ENCODE measurements around the gene AFAP1.

AFAP1 gene

DNA sequence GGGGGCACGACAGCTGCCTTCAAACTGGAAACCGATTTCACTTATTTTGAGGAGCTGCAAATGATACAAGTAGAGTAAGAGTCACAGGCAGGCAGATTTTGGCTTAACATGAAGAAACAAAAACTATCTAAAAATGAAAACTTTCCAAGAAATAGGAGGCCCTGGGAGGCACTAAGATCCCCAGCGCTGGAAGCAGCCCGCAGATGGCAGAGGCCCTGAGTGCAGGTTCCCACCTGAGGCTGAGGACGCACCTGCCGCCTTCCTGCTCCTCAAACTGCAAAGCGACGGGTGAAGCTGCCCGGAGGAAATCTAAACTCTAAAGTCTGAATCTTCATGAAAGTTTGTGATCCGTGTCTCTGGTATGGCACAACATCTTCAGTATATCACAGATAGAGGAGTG lies 138.7 kb downstream of the AFAP1 start:
- no peak for DNase-seq

DNA sequence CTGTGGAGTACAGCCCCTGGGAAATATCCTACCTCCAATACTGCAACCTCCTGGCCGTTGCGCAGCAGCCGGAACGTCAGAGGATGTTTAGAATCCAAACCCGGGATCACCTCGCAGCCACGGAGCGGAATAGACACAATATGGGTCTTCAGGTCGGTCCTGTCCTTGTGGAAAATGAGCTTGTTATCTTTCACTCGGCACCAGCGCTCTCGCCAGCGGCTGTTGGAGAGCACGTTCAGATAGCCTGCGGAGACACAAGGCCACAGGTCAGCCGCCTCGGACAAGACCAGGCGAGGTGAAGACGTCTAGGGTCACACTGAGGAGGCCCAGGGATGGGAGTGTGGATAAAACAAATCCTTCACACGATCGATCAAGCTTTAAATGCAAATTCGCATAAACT lies 139.3 kb downstream of the AFAP1 start:
- DNase-seq = no peak

DNA sequence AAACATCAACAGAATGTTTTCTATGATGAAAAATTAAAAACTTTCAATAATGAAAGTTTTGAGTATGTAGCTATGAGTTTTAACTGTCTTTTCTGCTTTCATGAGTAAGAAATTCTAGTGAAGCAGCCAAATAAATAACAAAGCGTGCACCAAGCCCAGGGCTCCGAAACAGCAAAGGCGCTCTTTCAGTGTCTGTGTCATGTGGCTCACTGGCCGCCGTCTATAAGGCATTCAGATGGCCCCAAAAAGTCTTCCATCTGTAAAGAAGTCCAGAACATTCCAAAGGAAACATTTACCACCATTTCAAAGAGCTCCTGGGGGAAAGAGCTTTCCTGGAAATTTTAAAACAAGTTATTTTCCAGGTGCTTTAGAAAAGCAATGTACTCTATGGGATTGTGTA lies 139.9 kb downstream of the AFAP1 start:
- peak in 1 of 2 donors; percentile 22 for DNase-seq

DNA sequence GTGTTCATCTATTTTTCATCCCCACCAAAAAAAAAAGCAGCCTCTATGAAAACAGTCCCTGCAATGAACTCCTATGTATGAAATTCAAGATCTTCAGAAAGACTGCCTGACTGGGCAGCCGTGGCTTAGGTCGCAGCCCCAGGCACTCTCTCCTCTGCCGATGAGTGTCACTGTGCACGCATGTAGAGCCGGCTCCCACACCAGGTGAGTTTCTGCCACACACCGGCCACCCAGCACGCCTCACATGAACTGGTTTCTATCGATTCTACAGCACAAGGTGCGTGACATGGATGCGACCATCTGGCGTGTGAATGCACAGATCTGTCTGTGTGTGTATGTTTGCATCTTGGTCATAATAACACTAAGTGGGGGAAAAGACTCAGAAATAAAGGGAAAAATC lies 140.4 kb downstream of the AFAP1 start:
- no peak for DNase-seq

DNA sequence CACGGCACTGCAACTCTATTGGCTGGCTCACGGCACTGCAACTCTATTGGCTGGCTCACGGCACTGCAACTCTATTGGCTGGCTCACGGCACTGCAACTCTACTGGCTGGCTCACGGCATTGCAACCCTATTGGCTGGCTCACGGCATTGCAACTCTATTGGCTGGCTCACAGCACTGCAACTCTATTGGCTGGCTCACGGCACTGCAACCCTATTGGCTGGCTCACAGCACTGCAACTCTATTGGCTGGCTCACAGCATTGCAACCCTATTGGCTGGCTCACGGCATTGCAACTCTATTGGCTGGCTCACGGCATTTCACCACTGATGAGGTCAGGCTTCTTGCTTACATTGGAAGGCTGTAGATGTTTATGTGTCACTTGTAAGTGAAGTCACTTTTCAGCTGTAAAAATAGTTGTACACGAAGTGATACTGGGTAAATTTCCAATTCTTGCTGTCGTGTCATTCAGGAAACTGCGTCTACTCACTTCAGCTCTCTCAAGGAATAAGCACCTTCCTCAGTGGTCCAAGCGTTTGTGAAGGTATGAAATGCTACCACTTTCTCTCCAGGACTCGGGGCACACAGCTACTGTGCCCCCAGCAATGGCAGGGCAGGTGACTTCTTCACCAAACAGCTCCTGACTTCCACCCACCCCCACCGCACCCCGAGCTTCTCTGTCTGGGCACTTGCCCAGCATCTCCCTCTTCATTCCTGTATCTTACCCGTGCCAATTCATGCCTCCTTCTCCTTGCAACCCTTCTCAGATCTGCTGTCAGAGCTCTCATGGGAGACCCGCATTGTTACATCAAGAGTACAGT lies 141.3 kb downstream of the AFAP1 start:
- no peak for DNase-seq

DNA sequence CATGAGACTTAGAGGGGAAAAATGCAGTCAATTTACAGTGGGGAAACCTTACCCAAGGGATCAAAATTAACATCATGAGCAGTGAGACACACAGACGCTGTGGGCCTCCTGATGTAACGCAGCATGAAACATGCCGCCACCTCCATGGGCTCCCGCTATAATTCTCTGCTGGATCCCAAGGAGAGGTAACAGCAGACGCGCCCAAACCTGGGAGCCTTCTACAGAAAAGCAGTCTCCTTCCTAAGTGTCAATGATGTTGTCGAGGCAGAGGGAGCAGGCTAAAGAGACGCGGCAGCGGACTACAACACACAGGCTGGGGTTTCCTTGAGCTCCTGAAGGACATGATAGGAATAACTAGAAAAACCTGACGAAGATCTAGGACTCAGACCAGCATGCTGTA lies 142.3 kb downstream of the AFAP1 start:
- no peak for DNase-seq

DNA sequence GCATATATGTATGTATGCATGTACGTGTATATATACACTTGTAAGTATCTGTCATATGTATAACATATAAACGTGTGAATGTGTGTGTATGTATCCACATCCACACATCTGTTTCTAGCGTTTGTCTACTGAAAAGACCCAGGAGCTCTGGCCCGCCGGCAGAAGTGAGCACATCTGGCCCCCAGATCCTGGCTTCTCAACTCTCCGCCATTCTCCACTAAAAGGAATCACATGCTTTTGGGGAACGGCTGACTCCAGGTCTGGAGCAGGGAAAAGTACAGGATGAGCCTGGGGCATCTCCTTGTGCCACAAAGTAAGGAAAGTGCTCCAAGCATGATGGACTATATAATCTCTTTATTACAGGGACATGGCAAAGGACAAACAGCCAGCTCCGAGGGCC lies 143.7 kb downstream of the AFAP1 start:
- no peak for DNase-seq

DNA sequence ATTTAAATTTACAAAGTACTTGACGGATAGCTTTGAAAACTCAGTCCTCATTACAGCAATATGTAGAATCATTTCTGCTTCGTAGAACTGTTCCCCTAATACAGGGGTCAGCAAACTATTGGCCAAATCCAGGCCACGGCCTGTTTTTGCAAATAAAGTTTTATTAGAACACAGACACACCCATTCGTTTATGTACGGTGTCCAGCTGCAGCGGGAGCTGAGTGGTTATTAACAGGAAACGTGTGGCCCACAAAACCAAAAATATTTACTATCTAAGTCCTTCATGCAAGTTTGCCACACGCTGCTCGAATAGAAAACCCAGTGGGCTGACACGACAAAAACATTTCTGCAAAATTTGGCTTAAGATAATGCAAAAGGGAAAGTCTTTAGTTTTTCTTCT lies 146.5 kb downstream of the AFAP1 start:
- DNase-seq = no peak

DNA sequence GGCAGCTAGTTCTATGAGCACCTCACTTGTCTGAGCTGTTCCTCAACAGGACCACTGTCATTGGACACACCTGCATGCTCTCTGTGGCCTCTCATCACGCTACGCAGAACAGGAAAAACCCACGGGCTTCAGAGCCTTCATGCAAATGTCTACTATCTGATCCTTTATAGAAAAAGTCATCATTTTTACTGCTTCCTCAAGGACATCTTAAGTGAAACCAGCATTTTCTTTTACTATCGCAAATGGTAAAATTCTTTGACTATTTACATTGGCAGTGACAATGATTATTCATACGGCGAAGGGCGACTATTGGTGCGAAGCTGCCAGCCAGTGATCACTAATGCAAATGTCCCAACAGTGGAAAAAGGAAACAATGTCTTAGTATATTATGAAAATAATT lies 147.0 kb downstream of the AFAP1 start:
- no peak for DNase-seq

DNA sequence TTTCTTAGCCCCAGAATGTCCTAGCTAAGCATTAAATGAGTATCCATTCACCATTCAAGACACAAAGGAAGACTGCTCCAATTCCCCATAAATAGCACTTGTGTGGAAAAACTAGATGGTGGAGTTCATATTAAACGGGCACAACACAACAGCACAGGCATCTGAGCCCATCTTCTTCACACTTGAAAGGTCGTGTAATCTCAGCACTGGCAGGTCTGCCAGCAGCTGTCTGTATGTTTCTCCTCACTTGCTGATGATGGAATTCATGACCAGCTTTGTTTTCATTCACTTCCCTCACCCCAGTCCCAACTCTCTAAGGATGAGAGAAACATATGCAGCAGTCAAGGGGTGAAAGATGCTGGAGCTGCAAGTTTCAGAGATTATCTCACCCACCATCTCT lies 148.7 kb downstream of the AFAP1 start:
- no peak for DNase-seq

DNA sequence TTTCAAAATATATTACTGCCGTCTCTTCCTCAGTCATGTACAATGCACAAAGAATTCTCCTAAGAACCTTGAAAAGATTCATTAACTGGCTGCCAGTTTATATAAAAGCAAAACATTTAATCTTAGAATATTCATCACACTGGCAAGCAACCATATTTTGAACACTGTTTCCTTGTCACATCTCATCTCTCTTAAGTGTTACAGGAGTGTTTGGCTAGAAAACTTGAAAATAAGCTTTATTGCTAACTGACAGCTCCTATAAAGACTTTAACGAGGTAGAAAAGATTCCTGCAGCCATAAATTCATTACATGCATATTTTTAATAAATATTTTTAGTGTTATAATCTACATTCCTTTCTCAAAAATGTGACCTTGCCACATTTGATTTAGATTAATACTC lies 149.6 kb downstream of the AFAP1 start:
- DNase-seq = no peak

DNA sequence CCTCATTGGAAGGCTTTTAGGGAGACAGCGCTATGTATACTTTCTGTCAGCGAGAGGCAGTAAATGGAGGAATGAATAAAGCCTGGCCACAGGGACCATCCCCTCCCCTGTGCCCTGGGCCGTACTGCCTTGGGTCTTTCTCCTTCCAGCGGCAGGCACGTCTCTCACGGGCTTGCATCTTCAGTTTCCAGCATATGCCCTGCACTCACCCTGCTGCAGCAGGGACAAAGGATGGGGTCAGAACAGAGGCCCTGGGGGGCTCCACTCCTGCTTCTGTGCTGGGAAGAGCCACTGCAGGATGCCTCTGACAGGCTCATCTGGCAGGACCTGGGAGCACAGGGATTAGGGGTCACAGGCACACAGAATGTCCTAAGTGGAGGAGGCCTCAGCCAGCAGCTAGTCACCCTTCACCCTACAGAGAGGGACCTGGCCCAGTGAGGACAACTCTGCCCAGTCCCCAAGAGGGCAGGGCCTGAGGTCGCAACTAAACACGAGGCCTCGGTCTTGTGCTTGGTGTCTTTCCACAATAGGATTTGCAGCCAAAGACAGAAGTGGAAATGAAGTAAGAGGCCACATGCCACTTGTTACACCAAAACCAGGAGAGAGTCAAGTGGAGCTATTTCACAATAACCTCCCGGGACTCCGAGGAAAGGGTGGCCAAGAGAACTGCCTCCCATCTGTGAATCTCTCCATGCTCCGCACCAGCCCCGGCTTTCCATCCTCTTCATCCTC lies 150.8 kb downstream of the AFAP1 start:
- DNase-seq = no peak

DNA sequence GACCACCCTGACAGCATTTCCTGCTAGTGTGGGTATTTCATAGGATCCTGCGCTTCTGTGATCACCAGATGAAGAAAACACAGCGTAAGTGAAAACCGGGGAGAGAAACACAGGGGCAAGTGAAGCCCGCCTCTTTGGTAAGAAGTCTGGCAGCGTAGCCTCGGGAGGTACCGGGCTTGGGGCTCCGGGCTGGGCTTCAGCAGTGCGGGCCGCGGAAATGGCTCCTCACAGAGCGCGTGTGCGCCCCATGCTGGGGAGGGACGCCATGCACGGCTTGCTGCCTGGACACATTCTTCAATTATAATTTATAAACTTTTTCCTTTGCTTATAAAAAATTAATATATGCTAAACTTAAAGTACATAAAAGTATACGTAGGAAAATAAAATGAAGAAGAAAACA lies 151.5 kb downstream of the AFAP1 start:
- DNase-seq = no peak

DNA sequence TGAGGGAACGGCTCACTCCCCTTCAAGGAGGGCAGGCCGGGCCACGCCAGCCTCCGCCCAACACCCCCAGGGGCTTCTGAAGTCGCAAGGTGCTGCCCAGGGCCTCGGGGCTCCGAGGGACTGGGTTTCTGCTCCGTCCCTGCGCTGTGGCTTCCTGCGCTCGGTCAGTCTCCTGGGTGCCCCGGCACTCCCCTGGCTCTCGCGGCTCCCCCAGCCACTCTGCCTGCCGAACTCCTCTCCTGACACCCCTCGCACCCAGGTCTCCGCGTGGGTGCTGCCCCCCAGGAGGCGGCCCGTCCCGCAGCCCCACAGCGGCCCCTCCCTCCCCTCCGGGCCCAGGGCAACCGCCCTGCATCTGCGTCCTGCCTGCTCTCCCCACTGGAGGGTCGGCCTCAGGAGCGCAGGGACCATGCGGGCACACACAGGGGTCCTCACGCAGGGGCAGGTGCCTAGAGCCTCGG lies 151.9 kb downstream of the AFAP1 start:
- no peak for DNase-seq

DNA sequence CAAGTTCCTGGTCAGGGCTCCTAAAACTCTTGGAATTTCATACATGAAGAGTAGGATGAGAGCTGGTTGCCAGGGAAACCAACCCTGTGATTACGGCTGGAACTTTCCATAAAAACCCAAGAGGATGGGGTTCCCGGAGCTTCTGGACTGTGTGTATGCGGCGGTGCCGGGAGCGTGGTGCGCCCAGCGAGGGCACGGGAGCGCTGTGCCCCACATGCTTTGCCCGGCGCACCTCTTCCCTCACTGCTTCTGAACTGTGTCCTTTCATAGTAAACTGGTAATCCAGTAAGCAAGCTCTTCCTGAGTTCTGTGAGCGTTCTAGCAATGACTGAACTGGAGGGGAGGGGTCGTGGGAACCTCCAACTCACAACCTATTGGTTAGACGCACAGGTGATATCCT lies 152.6 kb downstream of the AFAP1 start:
- DNase-seq = no peak

DNA sequence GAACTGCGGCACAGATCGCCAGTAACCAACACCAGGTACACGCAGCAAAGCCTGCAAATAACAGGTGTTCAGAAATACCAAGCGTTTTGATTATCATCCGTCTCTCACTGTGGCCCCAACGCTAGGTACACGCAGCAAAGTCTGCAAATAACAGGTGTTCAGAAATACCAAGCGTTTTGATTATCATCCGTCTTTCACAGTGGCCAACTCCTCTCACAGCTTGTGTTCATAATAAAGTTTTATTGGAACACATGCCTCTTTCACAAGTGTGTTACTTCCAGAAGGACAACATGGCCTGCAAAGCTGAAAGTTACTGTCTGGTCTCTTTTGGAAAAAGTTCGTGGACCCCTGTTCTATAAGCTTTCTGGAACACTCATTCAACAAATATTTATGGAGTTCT lies 153.1 kb downstream of the AFAP1 start:
- no peak for DNase-seq

DNA sequence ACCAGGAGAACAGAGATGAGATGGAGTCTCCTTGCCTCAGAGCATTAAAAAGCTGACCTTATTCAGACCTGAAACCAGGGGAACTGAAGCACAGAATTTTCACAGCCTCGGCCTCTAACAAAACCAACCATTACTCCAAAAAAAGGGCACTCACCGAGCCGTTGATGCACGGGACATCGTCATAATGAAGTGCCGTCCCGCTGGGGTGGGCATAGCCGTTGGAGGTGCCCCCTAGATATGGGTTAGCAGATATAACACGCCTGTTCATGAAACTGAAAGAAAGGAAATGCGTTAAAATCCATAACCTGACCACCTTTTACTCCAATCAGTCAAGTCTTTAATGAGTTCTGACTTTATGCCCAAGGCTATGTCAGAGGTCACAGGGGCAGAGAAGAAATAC lies 153.6 kb downstream of the AFAP1 start:
- no peak for DNase-seq

DNA sequence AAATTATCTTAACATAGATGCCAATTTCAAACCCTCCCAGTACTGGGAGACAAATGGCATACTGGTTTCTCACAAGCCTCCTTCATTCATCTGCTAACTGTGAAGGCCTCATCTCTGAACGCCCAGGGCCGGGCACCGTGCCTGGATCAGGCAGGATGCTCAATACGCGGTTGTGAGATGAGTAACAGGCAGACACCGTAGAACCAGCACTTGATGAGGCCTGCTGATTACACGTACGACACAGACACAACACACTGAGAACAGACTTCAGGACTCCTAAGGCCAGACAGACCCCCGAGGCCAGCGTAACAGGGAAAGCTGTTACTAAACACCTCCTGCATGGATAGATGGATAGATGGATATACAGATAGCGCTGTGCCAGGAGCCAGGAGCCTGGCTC lies 154.6 kb downstream of the AFAP1 start:
- no peak for DNase-seq

DNA sequence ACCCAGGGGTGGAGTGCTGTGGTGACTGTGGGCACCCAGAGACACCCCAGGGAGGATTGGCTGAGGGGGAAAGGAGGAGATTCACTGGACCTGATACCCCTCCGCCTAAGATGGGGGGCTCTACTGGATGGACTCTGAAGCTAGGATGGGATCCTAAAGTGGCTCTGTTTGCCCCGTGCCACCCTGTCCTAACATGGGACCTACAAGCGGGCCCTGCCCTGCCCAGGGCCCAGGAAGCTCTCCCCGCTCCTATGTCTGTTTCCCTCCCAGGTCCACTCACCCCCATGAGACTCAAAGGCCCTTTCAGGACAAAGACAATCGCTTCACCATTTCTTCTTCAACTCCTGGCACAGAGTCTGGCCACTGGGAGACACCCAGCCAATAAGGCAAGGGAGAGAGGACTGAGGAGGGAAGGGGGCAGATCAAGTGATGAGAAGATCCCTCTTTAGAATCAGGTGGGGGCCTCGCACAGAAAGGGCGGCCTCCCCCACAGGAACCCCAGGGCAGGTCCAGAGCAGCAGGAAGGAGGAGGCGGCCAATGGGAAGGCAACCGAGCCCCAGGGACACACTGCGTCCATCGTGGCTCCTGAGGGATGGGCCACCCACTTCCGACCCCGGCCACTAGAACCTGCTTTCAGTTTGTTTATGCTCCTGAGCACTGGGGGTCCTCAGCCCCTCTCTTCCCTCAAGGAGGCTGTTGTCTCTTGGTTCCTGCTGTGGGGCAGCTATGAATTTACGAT lies 155.4 kb downstream of the AFAP1 start:
- DNase-seq = no peak

DNA sequence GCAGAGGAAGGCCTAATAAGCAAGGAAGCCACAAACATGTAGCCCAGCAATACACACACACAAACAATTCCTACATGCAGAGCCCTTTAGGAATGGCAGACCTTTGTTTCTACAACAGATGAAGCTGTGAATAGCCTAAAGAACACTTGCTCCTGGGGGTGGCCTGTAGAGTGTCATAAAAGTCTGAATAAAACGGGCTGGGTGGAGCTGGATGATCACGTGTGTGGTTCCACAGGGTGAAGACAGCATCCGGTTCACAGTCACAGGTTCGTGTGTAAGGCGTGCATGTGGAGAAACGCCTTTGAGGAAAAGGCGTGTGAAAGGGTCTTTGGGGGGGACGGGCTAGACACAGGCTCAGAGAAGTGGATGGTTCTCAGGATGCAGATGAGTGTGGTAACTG lies 156.1 kb downstream of the AFAP1 start:
- no peak for DNase-seq

DNA sequence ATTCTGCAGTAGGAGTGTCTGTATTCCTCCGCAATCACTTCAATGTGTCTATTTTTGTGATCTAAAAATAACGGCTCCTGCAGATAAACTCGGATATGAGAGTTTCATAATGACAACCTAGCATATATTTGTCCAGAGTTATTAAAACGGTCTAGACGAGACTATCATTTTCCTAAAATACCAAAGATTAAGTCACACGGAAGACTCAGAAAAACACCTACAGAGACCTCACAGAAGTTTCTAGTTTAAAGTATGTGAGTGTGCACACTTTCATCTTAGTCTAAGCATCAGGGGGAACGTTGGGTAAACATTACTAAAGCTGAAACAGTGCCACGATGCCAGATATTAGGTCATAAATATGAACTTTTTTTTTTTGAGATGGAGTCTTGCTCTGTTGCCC lies 156.9 kb downstream of the AFAP1 start:
- no peak for DNase-seq

DNA sequence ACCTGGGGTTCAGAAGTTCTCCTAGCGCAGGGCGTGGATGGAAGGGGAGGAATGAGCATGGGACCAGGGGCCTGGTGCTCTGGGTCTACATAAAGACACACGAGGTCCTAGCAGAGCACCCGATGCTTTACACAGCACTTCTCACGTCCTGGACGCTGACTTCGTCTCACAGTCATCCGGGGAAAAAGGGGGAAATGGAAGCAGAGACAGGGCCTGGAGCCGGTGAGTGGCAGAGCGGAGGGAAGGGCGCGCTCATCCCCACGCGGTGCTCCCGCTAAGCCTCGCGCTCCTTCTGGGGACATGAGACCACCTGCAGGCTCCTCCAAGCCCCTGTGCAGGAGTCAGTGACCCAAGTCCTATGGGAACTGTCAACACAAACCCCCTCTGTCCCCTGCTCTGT lies 157.7 kb downstream of the AFAP1 start:
- DNase-seq = no peak

DNA sequence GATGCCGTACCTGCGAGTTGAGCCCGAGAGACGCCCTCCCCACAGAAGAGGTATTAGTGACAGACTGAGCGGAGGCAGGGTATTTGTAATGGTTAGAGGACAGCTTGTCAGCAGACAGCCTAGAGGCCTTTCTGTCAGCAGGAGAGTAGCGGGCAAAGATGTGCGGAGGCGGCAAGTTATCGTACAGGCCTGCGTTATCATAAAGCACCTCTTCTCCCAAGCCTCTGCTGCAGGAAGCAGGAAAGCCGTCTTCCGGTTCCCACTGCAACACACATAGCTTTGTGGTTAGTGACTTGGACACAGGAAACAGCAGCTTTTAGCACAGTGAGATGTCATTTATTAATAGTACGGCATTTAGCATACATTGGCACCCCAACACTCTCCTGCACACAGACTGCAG lies 158.3 kb downstream of the AFAP1 start:
- no peak for DNase-seq
